LNCAP (cell line): ENCODE results near the gene KATNAL2.
A peak's percentile ranks its signal among the peaks of the same experiment; 100 is the strongest.

Experiments used
- TF ChIP-seq, protein P1 (sequence below): fragments of 450-650 bp; IDR thresholded peaks from 2 replicates; pipeline ENCODE4 v1.5.1; 2017; ENCODE audit warnings: mild to moderate bottlenecking

Gene KATNAL2

GRCh38 chr18:46942646-46943045 is 25.2 kb downstream of the KATNAL2 start:
- TF ChIP-seq, protein P1, sequence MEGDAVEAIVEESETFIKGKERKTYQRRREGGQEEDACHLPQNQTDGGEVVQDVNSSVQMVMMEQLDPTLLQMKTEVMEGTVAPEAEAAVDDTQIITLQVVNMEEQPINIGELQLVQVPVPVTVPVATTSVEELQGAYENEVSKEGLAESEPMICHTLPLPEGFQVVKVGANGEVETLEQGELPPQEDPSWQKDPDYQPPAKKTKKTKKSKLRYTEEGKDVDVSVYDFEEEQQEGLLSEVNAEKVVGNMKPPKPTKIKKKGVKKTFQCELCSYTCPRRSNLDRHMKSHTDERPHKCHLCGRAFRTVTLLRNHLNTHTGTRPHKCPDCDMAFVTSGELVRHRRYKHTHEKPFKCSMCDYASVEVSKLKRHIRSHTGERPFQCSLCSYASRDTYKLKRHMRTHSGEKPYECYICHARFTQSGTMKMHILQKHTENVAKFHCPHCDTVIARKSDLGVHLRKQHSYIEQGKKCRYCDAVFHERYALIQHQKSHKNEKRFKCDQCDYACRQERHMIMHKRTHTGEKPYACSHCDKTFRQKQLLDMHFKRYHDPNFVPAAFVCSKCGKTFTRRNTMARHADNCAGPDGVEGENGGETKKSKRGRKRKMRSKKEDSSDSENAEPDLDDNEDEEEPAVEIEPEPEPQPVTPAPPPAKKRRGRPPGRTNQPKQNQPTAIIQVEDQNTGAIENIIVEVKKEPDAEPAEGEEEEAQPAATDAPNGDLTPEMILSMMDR = no peak

- TF ChIP-seq, protein P1 = no peak
Observed at GRCh38 chr18:46946656-46947282, 29.4 kb downstream of the KATNAL2 start.

DNA sequence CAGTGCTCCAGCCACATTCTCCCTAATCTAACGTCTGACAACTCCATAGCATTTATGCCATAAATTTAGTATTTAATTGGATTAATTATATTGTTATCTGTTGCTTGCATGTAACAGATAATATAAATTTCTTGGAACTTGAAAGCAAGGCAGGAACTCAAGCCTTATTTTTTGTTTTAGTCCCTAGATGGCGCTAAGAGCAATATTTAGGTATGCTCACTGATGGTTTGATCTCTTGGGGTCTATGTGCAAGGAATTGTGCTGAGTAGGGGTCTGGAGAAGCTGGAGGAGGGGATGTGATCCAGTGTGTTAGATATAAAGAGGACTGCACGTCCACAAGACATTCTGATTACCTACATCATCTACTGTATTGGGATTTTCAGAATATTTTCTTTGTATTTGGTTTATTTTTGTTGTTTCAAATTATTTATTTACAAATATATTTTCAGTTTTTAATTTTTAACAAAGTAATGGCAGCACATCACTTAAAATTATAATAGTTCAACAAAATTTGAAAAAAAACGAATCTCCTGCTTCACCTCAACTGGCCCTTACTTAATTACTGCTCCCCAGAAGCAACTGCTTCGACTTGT is 32.8 kb downstream of the KATNAL2 start:
- TF ChIP-seq, protein P1 = peak; percentile 66

- TF ChIP-seq, protein P1 = no peak
Observed at GRCh38 chr18:46953195-46953594, 35.8 kb downstream of the KATNAL2 start.

- TF ChIP-seq, protein P1 = no peak
Observed at GRCh38 chr18:46958209-46958608, 40.8 kb downstream of the KATNAL2 start.

DNA sequence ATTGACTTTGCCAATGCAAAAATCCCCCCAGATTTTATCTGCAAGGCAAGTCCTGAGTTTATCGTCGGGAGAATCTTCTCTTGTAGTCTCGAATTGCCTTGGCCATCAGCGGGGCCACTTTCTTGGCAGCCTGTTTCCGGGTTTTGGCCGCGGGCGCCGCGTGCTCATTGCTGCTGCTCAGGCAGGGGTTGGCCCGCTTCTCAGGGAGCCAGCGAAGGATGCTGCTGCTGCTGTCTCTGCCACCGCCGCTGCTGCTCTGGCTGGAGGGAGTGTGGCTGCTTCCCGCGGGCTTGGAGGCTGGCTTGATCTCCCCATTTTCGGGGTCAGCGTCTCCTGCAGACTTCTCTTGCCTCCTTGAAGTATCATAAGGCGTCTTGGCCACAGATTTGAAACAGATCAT is 115.5 kb downstream of the KATNAL2 start:
- TF ChIP-seq, protein P1 = no peak

- TF ChIP-seq, protein P1 = no peak
Observed at GRCh38 chr18:47035156-47035671, 117.8 kb downstream of the KATNAL2 start, which contains the start of gene ELOA2. ELOA2 (minus strand) TSS chr18:47035621; CDS start chr18:47035264, 357 bp downstream.
